SK-N-SH (cell line): Measurements from ENCODE around the gene CARS2.

Experiments used
- CTCF ChIP-seq: fragments of 200-600 bp; sonication (generic); IDR thresholded peaks from 2 replicates; pipeline ENCODE4 v1.6.1; 2017; ENCODE audit warnings: antibody characterized with exemption, mild to moderate bottlenecking, moderate library complexity
- EP300 ChIP-seq, 2 experiments: IDR thresholded peaks; 2 replicates each; pipeline versions ENCODE4 v1.4.0 to v1.6.1; 2012; ENCODE audit warnings: borderline replicate concordance in 1 of 2, low read depth in 1 of 2, low read length in 1 of 2
- EZH2phosphoT487 ChIP-seq: fragments of 200-600 bp; sonication (generic); IDR thresholded peaks from 2 replicates; pipeline ENCODE4 v1.6.1; 2017; ENCODE audit warnings: low read depth, mixed run types, mild to moderate bottlenecking, antibody characterized with exemption, moderate library complexity, borderline replicate concordance
- FOSL2 ChIP-seq: IDR thresholded peaks from 2 replicates; pipeline ENCODE4 v1.4.0; 2012; ENCODE audit warnings: low read depth, mild to moderate bottlenecking, moderate library complexity, borderline replicate concordance
- GATA2 ChIP-seq: sonication (generic); formaldehyde crosslinking; IDR thresholded peaks from 2 replicates; pipeline ENCODE4 v1.5.0; 2020; ENCODE audit warnings: mild to moderate bottlenecking, missing genetic modification reagents
- MAX ChIP-seq: IDR thresholded peaks from 2 replicates; pipeline ENCODE4 v1.4.0; 2012; ENCODE audit warnings: low read depth
- RAD21 ChIP-seq: IDR thresholded peaks from 2 replicates; pipeline ENCODE4 v1.6.1; 2012; ENCODE audit warnings: mild to moderate bottlenecking, low read length
- RXRA ChIP-seq: IDR thresholded peaks from 2 replicates; pipeline ENCODE4 v1.4.0; 2012; ENCODE audit warnings: low read depth, mild to moderate bottlenecking, borderline replicate concordance
- SMC3 ChIP-seq: IDR thresholded peaks from 2 replicates; pipeline ENCODE4 v1.6.1; 2012; ENCODE audit warnings: low read depth, low read length, improper control_type of control experiment
- TEAD4 ChIP-seq: IDR thresholded peaks from 2 replicates; pipeline ENCODE4 v1.4.0; 2012; ENCODE audit warnings: mild to moderate bottlenecking, borderline replicate concordance; ENCODE audit not compliant: insufficient read depth
- USF2 ChIP-seq: fragments of 150-350 bp; IDR thresholded peaks from 2 replicates; pipeline ENCODE4 v1.6.1; 2017; ENCODE audit warnings: antibody characterized with exemption, low read length, low read depth, borderline replicate concordance

- TF ChIP-seq RAD21: no peak
- TF ChIP-seq USF2: no peak
- no peak for TF ChIP-seq GATA2 (CRISPR knock-in tag)
- TF ChIP-seq EZH2phosphoT487: no peak
- TF ChIP-seq EP300 (IDR thresholded peaks at IDR 0.05; ENCODE audit: borderline replicate concordance in 1 of 2, low read depth in 1 of 2, low read length in 1 of 2): no peak
- TF ChIP-seq FOSL2: no peak
- TF ChIP-seq CTCF: no peak
- no peak for TF ChIP-seq MAX
- no peak for TF ChIP-seq TEAD4
- no peak for TF ChIP-seq RXRA
- TF ChIP-seq SMC3: no peak
These were observed 54.6 kb downstream of the CARS2 start for GRCh38 chr13:110651271-110651670.
